Stromal cell of bone marrow (primary cell): ENCODE results near the gene SLC25A52.
"Not testable (repeated sequence)": the region's sequence is repeated elsewhere in the genome, so short reads cannot be mapped to it uniquely, and the experiment has no call there.

ENCODE experiments used
- DNase-seq: peaks from one replicate; pipeline ENCODE4 v3.0.0-alpha.2; 2012; ENCODE audit warnings: low read depth

Gene SLC25A52

DNA sequence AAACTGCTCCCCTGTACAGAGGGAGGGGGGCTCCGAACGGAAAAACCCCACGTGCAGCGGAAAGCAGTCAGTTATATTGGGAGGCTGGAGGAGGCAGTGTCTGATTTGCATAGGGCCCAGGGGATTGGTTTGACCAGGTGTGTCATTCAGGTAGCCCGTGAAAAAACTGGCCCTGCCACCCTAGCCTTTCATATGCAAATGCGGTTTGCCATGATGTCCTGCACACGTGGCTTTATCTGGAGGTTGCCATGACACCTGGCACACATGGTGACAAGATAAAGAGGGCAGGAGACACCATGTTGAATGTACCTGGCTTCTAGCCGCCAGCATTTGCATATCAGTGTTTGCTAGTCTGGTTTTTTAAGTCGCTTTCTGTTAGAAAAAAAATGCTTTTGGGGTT, 20.5 kb downstream of the SLC25A52 start:
- no peak for DNase-seq

- no peak for DNase-seq
Observed at GRCh38 chr18:31739651-31740050, 21.0 kb downstream of the SLC25A52 start.

DNA sequence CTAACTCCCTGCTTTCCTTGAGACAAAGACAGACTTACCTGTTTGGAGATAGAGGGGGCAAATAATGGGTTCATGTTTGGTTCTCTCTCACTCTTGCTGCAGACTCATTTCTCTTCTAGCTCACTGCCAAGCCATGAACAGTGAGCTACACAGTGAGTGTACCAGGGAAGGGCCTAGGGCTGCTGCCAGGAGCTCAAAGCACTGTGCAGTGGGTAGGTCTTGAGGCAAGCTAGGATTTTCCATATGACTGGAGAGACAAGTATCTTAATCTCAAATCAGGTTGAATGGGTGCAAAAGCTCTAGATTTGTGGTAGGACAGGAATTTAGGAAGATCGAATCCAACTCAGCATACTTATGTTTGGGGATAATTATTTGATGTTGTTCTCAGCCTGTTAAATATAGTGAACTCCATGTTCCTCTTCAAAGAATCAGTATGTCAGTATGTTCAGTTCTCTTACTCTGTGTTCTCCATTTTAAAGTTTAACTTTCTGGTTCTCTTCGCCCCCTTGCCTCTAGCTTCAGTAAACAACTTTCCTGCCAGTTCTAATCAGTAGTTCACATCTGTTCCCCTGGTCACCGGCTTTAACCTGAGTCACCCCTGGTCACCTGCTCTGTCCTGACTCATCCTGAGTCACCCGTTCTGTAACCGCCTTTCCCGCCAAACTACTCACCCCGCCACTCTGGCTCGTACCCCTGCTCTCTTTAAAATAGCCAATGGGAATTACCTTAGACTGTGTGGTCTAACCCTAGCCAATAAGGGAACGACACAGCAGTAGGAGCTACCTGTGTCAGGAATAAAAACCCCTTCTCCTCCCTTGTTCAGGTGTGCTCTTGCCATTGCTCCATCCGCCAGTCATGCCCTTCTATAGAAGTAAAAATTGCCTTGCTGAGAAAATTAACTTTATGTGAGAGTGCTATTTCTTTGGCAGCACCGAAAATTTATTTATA, 21.9 kb downstream of the SLC25A52 start:
- DNase-seq = no peak

DNA sequence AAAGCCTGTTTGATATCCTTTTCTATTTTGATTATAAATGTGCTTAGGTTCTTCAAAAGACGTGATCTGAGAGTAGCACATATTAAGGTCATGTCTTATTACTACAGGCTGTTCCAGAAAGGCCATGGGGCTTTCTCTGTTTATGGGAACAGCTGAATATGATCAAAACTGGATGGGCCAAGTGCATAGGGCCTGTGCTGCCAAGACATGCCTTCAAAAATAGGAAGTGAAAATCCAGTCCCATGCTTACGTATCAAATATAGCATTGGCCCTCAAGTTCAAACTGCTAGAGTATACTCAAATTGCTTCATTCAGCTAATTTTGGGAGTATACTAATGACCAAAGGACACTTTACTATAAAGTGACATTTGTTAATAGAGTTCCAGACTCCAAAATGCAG, 24.1 kb downstream of the SLC25A52 start:
- no peak for DNase-seq

DNA sequence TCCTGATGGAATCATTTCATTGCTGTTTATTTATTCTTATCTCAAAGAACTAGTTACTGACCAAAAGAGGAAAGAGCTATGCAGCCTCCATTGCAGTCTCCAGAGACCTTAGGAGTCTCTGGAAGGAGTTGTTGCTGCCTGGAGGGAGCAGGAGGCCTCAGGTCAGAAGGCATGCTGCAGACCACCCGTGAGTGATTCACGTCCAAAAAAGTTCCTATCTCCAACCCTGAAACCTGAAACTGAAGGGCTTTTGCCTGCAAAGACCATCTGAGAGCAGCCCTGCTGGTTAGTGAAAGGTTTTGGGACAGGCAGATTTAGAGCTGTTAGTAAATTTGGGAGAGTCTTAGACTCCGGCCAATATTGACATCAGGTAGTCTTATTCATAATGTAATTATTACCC, 29.1 kb downstream of the SLC25A52 start:
- no peak for DNase-seq

DNA sequence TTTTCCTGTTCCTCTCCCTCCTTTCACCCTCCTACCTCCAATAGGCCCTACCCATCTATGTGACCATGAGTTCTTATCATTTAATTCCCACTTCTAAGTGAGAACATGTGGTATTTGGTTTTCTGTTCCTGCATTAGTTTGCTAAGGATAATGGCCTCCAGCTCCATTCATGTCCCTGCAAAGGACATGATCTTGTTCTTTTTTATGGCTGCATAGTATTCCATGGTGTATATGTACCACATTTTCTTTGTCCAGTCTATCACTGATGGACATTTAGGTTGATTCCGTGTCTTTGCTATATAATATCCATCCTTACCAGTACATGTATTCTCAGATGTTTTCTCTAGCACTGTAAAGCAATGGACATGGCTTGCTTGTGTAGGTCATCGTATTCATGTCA, 31.5 kb downstream of the SLC25A52 start:
- DNase-seq = not testable (repeated sequence)

DNA sequence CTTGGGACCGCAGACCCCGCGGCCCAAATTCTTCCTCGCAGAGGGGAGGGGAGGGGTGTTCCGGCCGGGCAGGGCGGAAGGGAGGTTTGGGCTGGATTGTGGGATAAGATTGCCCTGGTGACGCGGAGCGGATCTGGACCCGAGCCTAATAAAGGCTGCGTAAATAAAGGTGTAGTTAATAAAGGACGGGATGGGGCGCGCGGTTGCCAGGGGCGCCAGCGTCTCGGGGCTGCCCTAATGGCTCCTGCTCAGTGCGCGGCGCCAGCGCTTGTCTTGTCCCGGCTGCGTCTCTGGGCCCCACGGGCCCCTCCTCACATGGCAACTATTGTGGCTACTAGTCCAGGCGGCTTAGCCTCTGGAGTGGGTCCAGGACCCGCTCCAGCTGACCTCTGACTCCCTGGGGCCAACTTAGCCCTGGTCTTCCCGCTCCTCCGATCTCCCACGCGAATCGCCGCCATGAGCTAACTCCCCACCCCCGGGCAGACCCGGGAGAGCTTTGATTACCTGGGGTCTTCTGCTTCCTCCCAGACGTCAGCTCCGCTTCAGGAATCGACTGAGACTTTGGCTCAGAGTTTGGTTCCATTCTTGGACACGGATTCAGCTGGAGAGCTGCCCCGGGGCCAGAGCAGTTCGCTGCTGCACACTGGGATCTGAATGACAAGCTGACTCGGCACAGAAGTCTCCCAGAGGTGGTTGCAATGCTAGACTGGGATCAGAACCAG, 36.5 kb downstream of the SLC25A52 start:
- no peak for DNase-seq

GRCh38 chr18:31723639-31723989, 37.1 kb downstream of the SLC25A52 start:
- no peak for DNase-seq

DNA sequence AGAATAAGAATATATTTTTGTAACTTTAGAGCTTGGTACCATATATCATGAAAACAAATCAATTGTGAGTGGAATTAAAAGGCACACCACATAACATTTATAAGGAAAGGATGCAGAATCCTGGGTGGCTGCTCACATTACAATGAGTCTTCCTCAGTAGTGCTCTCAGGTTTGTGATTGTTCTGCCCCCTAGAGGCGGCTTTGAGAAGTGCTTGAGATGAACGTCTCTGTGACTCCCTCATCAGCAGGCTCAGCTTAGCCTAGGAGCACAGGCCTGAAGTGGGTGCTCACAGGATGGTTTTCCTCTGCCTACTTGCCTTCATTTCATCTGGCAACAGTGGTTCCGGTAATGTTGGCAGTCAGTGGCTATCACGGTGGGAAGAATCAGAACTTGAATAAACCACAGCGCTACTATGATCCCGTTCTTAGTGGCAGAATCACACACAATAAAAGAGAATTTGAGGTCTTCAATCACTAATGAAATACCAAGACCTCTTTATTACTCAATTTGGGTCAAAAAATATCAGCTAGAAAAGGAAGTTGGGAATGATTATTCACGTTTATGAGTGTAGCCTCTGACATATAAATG, 38.2 kb downstream of the SLC25A52 start:
- peak; percentile 68 for DNase-seq

- no peak for DNase-seq
Observed at GRCh38 chr18:31721601-31722000, 39.1 kb downstream of the SLC25A52 start.

DNA sequence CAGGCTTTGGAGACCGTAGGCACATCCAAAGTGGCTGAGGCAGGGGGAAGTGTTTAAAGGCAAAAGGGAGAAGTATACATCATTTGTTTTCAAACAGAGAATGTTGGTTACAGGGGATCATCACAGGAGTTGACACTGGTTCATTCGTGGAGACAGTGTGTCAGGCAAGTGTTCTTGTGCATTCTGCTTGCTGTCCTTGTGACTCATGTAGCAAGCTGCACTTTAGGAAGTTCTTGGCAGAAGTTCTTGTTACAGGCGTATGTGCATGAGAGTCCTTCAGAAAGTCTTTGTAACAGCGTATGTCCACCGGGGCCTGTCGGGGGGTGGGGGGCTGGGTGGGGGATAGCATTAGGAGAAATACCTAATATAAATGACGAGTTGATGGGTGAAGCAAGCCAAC, 39.8 kb downstream of the SLC25A52 start:
- DNase-seq = no peak

GRCh38 chr18:31719363-31720006, 41.2 kb downstream of the SLC25A52 start:
- no peak for DNase-seq

GRCh38 chr18:31718386-31718785, 42.3 kb downstream of the SLC25A52 start:
- no peak for DNase-seq

- no peak for DNase-seq
Observed at GRCh38 chr18:31716362-31716761, 44.3 kb downstream of the SLC25A52 start.

DNA sequence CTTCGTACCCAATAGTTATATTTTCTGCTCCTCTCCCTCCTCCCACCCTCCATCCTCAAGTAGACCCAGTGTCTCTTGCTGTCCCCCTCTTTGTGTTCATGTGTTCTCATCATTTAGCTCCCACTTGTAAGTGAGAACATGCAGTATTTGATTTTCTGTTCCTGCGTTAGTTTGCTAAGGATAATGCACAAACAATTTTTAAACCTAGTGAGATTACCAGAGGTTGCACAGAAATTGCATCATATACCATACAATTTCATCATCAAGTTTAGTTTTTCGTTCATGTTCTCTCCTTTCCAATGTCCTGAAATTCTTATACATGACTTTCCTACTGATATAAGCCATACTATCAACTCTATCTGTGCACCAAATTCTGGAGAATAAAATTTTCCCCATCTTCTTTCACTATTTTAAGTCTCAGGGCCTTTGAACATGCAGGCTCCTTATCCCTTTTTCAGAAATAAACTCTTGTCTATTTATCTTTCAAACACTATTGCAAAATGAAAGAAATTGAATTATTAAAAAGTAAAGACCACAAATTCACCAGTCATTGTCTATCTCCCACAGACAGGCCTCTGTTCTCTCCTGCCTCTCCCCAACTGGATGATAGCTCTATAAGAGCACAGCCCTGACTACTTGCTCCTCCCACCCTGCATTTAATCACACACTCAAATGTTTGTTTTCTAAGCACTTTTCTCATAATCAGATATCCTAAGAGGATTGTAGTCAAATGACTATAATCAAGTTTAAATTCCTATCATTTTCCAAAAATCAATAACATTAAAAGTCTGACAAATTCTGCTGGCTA, 49.1 kb downstream of the SLC25A52 start:
- no peak for DNase-seq

DNA sequence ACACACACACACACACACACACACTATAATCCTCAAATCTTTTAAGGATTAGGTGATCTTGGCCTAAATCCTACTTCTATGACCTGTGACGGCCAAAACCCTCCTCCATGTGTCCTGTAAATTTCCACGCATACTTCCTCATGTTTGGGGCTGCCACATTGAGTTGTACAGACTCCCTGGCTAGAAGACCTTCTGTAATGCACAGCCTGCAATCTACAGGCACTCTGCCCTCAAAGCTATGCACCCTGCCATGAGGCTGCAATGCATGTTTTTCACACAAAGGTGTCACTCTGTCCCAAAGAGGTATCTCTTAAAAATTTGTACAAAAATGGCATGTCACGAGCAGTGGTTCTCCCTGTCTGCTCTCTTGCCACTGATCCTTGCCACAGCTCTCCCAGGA, 49.9 kb downstream of the SLC25A52 start:
- no peak for DNase-seq
